Measurements from ENCODE around the gene HECW1.

The HECW1 gene

DNA sequence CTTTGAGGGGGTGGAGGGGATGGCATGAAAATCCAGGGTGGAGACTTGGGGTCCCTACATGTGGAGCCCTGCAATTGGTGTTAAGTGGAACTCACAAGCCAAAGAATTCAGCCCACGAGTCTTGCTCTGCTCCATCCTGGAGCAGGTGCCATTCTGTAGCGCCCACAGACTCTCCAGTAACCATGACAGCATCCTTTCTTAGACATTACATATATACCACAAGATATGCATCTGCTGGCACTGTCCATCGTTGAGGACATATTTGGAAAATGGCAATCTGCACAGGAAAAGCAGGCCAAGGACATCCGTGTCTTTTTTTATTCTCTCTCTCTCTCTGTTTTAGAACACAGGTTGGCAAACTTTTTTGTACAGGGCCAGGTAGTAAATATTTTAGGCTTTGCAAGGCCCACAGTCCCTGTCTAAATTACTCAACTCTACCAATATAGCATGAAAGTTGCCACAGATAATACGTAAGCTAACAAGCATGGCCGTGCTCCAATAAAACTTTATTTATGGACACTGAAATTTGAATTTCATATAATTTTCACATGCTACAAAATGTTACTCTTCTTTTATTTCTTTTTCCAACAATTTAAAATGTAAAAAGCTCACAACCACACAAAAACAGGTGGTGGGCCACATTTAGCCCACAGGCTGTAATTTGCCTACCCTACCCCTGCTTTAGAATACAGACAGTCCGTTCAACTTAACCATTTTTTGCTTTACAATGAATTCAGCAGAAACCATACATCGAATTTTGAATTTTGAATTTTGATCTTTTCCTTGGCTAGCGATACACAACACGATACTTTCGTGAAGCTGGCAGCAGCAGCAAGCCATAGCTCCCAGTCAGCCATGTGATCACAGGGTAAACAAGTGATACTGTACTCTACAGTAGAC, 329.0 kb downstream of the HECW1 start:
- Mint-ChIP-seq H3K9me3 (no peaks in the 10 kb centered on the region), H3K4me3 (no peak overlapping the region), H3K27me3 (peaks cover 7 to 14% of the 10 kb centered on the region in 2 donors), H3K27ac (no peak overlapping the region), H3K4me1 (no peaks in the 10 kb centered on the region), H3K36me3 (no peaks in the 10 kb centered on the region)
- DNase-seq (no peak), ATAC-seq (replicated peaks) (no peak)

- no peaks in the 10 kb centered on the region for H3K4me1 Mint-ChIP-seq
- H3K27ac Mint-ChIP-seq: no peak overlapping the region
- no peaks in the 10 kb centered on the region for H3K36me3 Mint-ChIP-seq
- no peak overlapping the region for H3K4me3 Mint-ChIP-seq
- no peaks in the 10 kb centered on the region for H3K9me3 Mint-ChIP-seq
- ATAC-seq (replicated peaks) (no peak), DNase-seq (no peak)
- H3K27me3 Mint-ChIP-seq: peaks cover 7 to 14% of the 10 kb centered on the region in 2 donors
Observed at GRCh38 chr7:43443381-43443780, 330.9 kb downstream of the HECW1 start.

GRCh38 chr7:43444711-43445578, 332.5 kb downstream of the HECW1 start:
- Mint-ChIP-seq H3K9me3 (no peaks in the 10 kb centered on the region), H3K36me3 (no peaks in the 10 kb centered on the region), H3K27me3 (peaks cover 7 to 14% of the 10 kb centered on the region in 2 donors), H3K4me1 (no peaks in the 10 kb centered on the region), H3K27ac (no peak overlapping the region), H3K4me3 (no peak overlapping the region)
- DNase-seq (no peak), ATAC-seq (replicated peaks) (no peak)

- no peak for DNase-seq
- no peak for ATAC-seq (replicated peaks)
- no peak overlapping the region for H3K27ac Mint-ChIP-seq
- H3K9me3 Mint-ChIP-seq: no peaks in the 10 kb centered on the region
- no peaks in the 10 kb centered on the region for H3K36me3 Mint-ChIP-seq
- no peak overlapping the region for H3K4me3 Mint-ChIP-seq
- H3K4me1 Mint-ChIP-seq: no peaks in the 10 kb centered on the region
- H3K27me3 Mint-ChIP-seq: peaks cover 4 to 10% of the 10 kb centered on the region in 2 donors
Observed at GRCh38 chr7:43449577-43449976, 337.1 kb downstream of the HECW1 start.

GRCh38 chr7:43450894-43451293, 338.4 kb downstream of the HECW1 start:
- ATAC-seq (replicated peaks) (no peak), DNase-seq (no peak)
- Mint-ChIP-seq H3K36me3 (no peaks in the 10 kb centered on the region), H3K4me3 (no peak overlapping the region), H3K27me3 (peaks cover 4 to 8% of the 10 kb centered on the region in 2 donors), H3K9me3 (no peaks in the 10 kb centered on the region), H3K4me1 (peaks cover 3 to 8% of the 10 kb centered on the region in 2 donors), H3K27ac (no peak overlapping the region)

DNA sequence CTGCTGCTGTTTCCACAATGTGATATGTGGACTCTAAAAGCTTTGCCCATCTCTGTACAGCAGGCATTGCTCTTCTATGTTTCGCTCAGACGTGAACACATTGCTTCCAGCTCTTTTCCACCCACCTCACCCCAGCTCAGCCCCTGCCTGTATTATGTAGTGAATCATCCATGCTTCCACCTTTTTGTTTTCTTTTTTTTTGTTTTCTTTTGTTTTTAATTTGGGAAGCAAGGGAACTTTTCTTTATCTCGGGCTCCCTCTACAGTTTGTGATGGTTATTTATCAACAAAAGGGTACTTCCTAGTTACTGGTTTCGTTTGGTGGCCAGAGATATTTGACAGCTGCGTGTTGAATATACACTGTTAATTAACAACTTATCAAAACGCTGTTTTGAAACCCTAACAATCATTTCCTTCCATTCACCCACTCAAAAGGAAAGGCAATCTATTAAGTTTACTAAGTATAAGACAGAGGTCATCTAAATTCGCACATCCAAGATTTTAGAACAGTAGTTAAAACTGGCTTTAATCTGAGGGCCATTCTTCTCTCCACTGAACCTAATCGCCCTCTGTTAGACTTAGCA, 342.6 kb downstream of the HECW1 start:
- DNase-seq: no peak
- peaks cover 8 to 13% of the 10 kb centered on the region in 2 donors for H3K27me3 Mint-ChIP-seq
- peaks cover 3 to 8% of the 10 kb centered on the region in 2 donors for H3K4me1 Mint-ChIP-seq
- H3K4me3 Mint-ChIP-seq: peak overlapping the region; percentile 15 to 24
- peak; percentile 69 to 76 for ATAC-seq (replicated peaks)
- H3K36me3 Mint-ChIP-seq: no peaks in the 10 kb centered on the region
- H3K27ac Mint-ChIP-seq: no peak overlapping the region
- no peaks in the 10 kb centered on the region for H3K9me3 Mint-ChIP-seq

- Mint-ChIP-seq H3K4me1 (peaks cover 5 to 8% of the 10 kb centered on the region in 2 donors), H3K27ac (no peak overlapping the region), H3K9me3 (no peaks in the 10 kb centered on the region), H3K4me3 (no peak overlapping the region), H3K27me3 (peaks cover 8 to 17% of the 10 kb centered on the region in 2 donors), H3K36me3 (no peaks in the 10 kb centered on the region)
- ATAC-seq (replicated peaks) (no peak), DNase-seq (no peak)
Observed at GRCh38 chr7:43456200-43456599, 343.8 kb downstream of the HECW1 start.

- H3K4me1 Mint-ChIP-seq: peaks cover 5 to 8% of the 10 kb centered on the region in 2 donors
- H3K27me3 Mint-ChIP-seq: peaks cover 12 to 20% of the 10 kb centered on the region in 2 donors
- DNase-seq (no peak), ATAC-seq (replicated peaks) (no peak)
- no peak overlapping the region for H3K27ac Mint-ChIP-seq
- H3K4me3 Mint-ChIP-seq: no peak overlapping the region
- no peaks in the 10 kb centered on the region for H3K9me3 Mint-ChIP-seq
- H3K36me3 Mint-ChIP-seq: no peaks in the 10 kb centered on the region
Observed at GRCh38 chr7:43458330-43459018, 346.0 kb downstream of the HECW1 start.

DNA sequence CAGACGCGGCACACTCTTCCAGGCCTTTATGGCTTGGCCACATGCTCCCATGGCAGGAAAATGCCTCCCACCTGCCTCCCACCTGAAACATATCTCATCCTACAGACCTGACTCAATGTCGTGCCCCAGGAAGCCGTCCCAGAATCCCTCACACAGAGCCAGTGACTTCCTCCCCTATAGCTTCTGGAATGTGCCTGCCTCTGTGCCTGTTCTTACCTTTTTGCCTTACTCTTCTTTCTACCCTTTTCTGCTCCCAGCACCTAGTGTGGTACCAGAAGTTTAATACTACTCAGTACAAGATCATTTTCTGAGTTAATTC, 346.5 kb downstream of the HECW1 start:
- Mint-ChIP-seq H3K27ac (no peak overlapping the region), H3K36me3 (no peaks in the 10 kb centered on the region), H3K9me3 (no peaks in the 10 kb centered on the region), H3K4me3 (no peak overlapping the region), H3K27me3 (peaks cover 17 to 25% of the 10 kb centered on the region in 2 donors), H3K4me1 (peaks cover 5 to 8% of the 10 kb centered on the region in 2 donors)
- DNase-seq (no peak), ATAC-seq (replicated peaks) (no peak)

- DNase-seq (no peak), ATAC-seq (replicated peaks) (no peak)
- Mint-ChIP-seq H3K4me1 (peaks cover 0 to 2% of the 10 kb centered on the region in 2 donors), H3K27me3 (peaks cover 21 to 33% of the 10 kb centered on the region in 2 donors), H3K27ac (no peak overlapping the region), H3K9me3 (no peaks in the 10 kb centered on the region), H3K36me3 (no peaks in the 10 kb centered on the region), H3K4me3 (no peak overlapping the region)
Observed at GRCh38 chr7:43460733-43461348, 348.4 kb downstream of the HECW1 start.

- peaks cover 22 to 34% of the 10 kb centered on the region in 2 donors for H3K27me3 Mint-ChIP-seq
- no peaks in the 10 kb centered on the region for H3K36me3 Mint-ChIP-seq
- ATAC-seq (replicated peaks) (no peak), DNase-seq (no peak)
- no peak overlapping the region for H3K27ac Mint-ChIP-seq
- H3K4me3 Mint-ChIP-seq: no peak overlapping the region
- peaks cover 0 to 2% of the 10 kb centered on the region in 2 donors for H3K4me1 Mint-ChIP-seq
- no peaks in the 10 kb centered on the region for H3K9me3 Mint-ChIP-seq
Observed at GRCh38 chr7:43461349-43462024, 349.0 kb downstream of the HECW1 start.

DNA sequence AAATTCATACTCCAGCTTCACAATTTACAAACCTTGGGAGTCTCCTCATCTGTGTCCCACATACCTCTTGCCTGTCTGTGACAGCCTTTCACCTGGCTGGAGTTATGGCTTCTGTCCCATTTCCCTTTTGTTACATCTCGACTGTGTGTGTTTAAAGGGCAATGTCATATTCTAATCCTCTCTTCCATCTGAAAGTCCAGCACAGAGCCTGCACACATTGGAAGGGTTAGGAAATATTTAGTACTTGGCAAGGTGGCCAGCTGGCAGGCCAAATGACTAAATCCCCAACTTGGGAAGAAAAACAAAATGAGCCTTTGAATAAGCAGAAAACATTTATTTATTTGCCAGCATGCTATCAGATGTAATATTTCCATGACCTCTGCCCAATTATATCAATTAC, 350.4 kb downstream of the HECW1 start:
- Mint-ChIP-seq H3K9me3 (no peaks in the 10 kb centered on the region), H3K36me3 (no peaks in the 10 kb centered on the region), H3K27ac (no peak overlapping the region), H3K27me3 (peaks cover 32 to 39% of the 10 kb centered on the region in 2 donors), H3K4me3 (no peak overlapping the region), H3K4me1 (peaks cover 0 to 2% of the 10 kb centered on the region in 2 donors)
- ATAC-seq (replicated peaks) (no peak), DNase-seq (no peak)

GRCh38 chr7:43463401-43463980, 351.0 kb downstream of the HECW1 start:
- Mint-ChIP-seq H3K9me3 (no peaks in the 10 kb centered on the region), H3K4me1 (peaks cover 0 to 2% of the 10 kb centered on the region in 2 donors), H3K4me3 (no peak overlapping the region), H3K27ac (no peak overlapping the region), H3K36me3 (no peaks in the 10 kb centered on the region), H3K27me3 (peaks cover 37 to 44% of the 10 kb centered on the region in 2 donors)
- DNase-seq: no peak
- no peak for ATAC-seq (replicated peaks)

All from stimulated activated naive B cell treated with anti-CD40 and anti-IgM and Interleukin-4, amounts not matched to agents 10 μg/mL and 1 μg/mL and 100 μg/mL, for 72 hours (primary cell).